GM19239 (cell line): ENCODE results near the gene CHIC1.
"Not testable (repeated sequence)": the region's sequence is repeated elsewhere in the genome, so short reads cannot be mapped to it uniquely, and the experiment has no call there.

Experiments used
- DNase-seq: peaks from one replicate; pipeline ENCODE4 v3.0.0; 2011; ENCODE audit warnings: low spot score; ENCODE audit not compliant: insufficient read length
- FAIRE-seq: peaks from 2 replicates; lab custom pipeline; 2011; peaks lifted over from hg19 to GRCh38; lab: Jason Lieb, UNC

CHIC1 gene

DNA sequence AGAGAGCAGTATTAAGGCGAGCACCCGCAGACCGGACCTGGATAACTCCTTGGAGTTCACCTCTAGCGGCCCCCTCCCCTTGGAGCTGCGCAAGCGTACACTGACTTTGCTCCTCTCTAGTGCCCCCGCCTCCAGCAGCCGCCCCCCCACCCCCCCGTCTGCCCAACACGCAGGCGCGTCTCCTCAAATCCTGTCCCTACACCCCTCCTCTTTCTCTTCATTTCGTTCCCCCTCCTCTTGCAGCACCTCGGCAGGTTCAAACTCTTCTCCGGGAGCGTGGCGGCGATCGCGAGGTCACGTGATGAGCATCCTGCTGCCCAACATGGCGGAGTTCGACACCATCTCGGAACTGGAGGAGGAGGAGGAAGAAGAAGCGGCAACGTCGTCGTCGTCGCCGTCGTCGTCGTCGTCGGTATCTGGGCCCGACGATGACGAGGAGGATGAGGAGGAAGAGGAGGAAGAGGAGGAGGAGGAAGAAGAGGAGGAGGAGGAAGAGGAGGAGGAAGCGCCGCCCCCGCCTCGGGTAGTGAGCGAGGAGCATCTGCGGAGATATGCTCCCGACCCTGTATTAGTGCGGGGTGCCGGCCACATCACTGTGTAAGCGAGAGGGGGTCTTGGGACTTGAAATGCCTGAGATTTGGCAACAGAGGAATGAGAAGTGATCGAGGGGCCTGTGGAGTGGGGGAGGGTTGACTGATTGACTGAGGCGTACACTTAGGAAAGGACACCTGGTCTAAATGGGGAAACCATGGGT is at the start of gene CHIC1:
Gene CHIC1 (plus strand): TSS at position 214 of the 754 bp plus-strand sequence. CDS start 88 bp downstream, at position 302.
- FAIRE-seq (peak; percentile 100), DNase-seq (peak; percentile 34)

DNA sequence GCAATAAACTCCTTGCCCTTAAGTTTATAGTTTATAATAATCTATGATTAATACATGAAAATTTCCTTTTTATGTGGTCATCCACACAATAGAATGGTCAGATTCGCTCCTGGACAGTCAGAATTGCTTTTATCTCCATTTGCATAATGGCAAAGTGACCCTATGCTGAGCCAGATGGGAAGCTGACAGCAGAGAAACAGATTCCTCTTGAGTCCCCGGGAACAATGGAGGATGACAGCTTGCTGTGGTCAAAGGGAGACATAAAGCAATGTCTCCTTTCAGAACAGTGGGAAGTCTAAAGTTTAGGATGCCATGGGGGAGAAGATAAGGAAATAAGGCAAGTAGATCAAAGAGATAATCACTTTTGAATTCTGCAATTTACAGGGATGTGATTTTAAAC is 40.2 kb upstream of the CHIC1 start:
- FAIRE-seq, DNase-seq: not testable (repeated sequence)

DNA sequence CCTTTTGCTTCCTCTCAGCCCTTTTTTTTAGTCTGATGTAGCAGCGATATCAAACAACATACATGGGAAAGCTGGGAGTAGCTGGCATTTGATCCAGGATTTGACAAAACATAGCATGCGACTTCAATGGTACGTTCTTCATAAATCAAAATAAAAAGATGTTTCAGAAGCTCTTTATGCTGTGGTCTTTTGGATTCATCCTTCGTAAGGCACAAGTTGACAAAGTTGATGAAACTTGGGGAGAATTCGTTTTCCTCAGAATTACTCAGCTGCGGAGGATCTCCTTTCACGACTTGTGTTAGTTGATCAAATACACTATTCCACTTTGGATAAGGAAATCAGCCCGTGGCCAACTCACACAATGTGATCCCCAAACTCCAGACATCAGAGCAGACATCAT is 38.1 kb upstream of the CHIC1 start:
- DNase-seq (no peak), FAIRE-seq (no peak)

DNA sequence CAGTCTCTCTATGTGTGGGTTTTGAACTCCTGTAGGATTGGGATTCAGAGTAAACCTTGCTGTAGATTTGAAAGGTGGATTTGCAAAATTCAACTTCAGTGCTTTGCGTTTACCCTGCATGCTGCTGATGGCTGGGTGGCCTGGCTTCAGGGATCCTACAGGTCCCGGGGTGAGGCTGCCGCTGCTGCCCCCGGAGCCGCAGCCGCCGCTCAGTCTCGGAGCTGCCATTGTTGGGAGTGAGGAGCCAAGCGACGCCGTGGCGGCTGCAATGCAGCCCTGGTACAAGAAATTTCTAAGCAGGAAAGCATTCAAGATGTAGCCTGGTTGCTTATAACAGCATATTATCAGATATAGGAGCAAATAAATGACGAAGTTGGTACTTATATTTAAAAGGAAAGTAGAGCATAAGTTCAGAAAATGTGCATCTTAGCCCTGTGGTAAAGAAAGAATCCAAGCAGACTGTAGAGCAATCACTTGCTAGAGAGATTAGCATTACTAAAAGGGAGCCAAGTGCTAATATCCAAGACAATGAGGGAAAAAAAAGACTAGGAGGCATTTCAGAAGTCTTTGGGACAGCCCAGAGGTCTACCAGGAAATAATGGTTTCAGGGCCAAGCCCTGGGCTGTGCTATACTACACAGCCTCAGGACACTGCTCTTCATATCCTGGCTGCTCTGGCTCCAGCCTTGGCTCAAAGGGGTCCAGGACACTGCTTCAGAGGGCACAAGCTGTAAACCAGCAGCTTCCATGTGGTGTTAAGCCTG is 36.9 kb upstream of the CHIC1 start:
- DNase-seq (no peak), FAIRE-seq (no peak)

DNA sequence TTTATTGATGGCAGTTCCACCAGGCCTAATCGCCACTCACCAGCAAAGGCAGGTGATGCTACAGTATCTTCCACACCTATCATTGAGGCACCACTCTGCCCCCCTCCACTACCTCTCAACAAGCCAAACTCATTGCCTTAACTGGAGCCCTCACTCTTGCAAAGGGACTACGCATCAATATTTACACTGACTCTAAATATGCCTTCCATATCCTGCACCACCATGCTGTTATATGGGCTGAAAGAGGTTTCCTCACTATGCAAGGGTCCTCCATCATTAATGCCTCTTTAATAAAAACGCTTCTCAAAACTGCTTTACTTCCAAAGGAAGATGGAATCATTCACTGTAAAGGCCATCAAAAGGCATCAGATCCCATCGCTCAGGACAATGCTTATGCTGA is 31.3 kb upstream of the CHIC1 start:
- not testable (repeated sequence) for DNase-seq, FAIRE-seq

DNA sequence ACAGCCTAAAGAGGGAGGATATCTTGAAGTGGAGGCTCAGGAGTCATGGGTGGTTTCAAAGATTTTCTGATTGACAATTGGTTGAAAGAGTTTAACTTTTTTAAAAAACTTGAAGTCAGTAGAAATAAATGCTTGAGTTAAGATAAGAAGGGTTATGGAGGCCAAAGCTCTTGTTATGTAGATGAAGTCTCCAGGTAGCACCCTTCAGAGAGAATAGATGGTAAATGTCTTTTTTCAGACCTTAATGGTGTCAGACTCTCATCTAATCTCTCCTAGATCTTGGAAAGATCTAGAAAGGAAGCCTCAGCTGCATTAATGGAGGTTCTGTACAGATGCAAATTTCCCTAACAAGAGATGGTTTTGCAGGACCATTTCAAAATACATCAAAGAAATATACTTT is 6.8 kb upstream of the CHIC1 start:
- no peak for FAIRE-seq

DNA sequence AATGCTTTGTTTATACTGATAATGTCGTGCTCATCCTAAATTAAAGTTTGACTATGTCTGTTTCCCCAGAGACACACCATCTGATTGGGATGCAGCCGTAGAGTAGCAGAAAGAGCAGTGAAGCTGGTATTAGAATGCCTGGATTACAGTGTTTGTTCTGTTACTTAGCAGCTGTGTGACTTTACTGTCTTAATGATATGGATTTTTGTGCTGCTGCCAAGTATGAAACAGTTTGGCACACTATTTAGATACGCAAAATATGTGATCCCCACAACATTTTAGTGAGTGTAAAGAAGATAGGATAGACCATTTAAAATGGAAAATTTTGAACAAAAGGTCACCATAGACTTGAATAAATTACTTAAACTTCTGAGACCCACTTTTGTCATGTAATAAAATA is 1.2 kb upstream of the CHIC1 start:
- FAIRE-seq (no peak), DNase-seq (no peak)

More for the DNA sequence above, 6.8 kb upstream of the CHIC1 start:
- DNase-seq = no peak

DNA sequence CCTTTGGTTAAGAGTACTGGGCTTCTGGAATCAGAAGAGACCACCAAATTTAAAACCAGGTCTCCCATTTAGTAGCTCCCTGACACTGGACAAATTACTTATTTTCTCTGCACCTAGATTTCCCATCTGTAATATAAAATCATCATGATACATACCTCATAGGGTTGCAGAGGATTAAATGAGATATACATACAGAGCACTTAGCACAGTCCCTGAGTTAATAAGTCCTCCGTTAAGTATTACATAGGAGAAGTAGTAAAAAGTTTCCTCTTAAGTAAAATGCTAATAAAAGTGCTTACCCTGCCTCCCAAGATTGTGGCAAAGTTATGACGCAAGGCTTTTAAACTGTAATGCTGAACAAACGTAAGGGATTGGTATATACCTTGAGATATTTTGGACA is 539 bp upstream of the CHIC1 start:
- FAIRE-seq (no peak), DNase-seq (no peak)

DNA sequence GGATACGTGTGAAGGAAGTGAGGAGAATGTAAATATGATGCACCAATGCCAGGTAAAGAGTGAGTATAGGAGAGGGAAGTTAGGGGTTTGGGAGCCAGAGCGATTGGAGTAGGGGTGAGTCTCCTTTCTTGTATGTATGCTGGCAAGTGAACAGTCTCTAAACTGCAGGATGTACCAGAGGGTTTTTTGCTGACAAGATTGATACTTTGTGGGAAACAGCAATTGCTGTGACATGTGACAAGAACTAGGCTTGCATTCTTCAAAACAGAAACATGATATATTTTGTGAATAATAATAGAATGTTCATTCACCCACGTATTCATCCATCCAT is 706 bp downstream of the CHIC1 start:
- DNase-seq (no peak), FAIRE-seq (no peak)

DNA sequence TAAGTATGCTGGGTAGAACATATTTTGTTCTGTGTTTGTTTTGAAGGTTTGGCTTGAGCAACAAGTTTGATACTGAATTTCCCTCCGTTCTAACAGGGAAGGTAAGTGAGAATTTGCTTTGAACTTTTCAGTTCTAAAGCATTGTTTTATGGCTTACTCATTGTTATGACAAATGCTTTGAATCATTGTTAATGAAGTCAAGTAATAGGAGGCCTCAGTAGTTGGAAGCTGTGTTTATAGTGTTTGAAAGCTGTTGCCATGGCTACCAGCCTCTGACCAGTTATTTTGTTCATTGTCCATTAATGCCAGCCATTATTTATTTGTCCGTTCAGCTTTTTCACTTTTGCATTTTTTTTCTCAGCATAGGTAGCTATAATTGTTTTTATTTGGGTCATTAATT is 14.4 kb downstream of the CHIC1 start:
- no peak for FAIRE-seq

DNA sequence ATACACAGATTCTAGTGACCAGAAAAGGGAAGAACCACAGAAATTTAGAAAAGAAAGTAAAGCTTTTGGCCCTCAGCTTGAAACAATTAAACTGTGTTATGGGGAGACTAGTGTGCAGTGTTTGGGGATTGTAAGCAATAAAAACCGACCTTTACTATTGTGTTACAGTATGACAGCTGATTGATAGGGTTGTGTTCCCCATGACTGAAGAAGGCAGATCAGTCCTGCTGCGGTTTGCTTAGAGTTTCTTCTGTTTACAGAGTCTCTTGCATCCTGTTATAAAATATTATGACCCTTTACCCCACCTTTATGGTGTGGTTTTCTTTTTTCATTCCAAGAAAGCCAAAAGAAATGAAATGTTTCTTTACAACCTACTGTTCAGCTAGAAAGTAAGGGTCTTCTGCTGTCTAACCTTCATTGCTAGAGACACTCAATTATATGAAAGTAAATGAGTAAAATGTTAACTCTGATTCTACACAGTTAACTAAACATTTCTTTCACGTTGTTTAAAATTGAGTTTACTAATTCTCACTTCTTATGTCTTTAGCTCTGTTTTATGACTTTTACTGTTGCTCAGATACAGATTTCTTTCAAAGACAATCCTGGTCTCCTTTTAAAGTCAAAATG is 18.1 kb downstream of the CHIC1 start:
- DNase-seq = no peak
- FAIRE-seq = no peak

More for the DNA sequence above, 14.4 kb downstream of the CHIC1 start:
- no peak for DNase-seq

DNA sequence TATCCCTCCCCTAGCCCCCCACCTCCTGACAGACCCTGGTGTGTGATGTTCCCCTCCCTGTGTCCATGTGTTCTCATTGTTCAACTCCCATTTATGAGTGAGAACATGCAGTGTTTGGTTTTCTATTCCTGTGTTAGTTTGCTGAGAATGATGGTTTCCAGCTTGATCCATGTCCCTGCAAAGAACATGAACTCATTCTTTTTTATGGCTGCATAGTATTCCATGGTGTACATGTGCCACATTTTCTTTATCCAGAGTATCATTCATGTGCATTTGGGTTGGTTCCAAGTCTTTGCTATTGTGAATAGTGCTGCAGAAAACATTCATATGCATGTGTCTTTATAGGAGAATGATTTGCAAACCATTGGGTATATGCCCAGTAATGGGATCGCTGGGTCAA is 34.8 kb downstream of the CHIC1 start:
- FAIRE-seq, DNase-seq: not testable (repeated sequence)

DNA sequence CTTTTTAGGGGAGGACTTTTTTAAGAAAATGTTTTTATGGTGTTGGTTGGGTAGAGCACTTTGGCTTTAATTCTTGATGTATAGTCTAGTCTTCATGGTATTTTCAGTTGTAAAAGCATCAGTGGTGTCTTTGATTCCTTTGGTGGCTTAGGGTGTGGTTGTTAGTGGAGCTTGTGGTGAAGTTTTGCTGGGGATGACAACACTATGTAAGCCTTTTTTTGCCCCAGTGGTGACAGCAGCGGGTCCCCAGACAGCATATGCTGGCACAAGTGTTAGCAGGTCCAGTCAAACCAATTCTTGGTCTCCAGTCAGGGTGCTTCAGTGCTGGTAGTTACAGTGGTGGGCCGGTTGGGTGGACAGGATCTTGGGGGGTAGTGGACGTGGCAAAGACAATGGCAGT is 52.0 kb downstream of the CHIC1 start:
- no peak for DNase-seq
- FAIRE-seq = no peak

DNA sequence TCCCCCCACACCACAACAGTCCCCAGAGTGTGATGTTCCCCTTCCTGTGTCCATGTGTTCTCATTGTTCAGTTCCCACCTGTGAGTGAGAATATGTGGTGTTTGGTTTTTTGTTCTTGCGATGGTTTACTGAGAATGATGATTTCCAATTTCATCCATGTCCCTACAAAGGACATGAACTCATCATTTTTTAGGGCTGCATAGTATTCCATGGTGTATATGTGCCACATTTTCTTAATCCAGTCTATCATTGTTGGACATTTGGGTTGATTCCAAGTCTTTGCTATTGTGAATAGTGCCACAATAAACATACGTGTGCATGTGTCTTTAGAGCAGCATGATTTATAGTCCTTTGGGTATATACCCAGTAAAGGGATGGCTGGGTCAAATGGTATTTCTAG is 78.7 kb downstream of the CHIC1 start:
- FAIRE-seq, DNase-seq: not testable (repeated sequence)

DNA sequence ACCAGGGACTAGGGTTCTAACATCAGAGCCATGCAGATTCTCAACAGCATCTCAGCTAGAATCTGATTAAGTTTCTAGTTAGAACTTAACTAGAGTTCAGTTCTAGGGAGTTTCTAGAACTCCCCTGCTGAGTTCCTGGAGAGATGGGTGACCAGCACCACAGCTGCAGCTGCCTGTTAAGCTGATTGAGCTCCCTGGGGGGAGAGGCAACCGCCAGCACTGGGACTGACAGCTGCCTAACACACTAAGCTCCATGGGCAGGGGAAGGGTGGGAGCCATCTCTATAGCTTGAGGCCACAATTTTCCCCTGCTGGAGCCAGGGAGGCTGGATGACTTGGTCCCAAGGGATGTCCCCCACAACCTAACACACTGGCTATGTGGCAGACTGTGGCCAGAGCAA is 84.2 kb downstream of the CHIC1 start:
- no peak for DNase-seq
- no peak for FAIRE-seq

DNA sequence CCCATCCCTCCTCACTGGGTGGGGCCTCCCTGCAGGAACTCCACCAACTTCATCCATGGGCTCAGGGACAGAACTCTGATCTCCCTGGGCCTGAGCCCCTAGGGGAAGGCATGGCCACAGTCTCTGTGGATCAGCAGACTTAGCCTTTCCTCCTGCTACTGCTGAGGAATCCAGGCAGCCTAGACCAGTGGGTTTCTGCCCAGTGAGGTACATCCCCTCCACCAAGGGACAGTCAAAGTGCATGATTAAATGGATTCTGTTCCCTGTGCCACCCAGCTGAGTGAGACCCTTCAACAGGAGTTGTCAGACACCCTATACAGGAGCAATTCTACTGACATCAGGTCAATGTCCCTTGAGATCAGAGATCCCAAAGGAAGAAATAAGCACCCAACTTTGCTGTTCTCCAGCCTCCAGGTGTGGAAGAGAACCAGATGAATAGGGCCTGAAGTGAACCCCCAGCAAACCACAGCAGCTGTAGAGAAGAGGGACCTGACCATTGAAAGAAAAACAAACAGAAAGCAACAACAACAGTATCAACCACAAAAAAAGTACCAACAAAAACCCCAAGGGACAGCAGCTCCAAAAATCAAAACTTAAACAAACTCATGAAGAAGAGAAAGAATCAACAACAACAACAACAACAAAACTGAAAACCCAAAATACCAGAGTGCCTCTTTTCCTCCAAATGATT is 84.8 kb downstream of the CHIC1 start:
- DNase-seq (no peak), FAIRE-seq (peak; percentile 89)

DNA sequence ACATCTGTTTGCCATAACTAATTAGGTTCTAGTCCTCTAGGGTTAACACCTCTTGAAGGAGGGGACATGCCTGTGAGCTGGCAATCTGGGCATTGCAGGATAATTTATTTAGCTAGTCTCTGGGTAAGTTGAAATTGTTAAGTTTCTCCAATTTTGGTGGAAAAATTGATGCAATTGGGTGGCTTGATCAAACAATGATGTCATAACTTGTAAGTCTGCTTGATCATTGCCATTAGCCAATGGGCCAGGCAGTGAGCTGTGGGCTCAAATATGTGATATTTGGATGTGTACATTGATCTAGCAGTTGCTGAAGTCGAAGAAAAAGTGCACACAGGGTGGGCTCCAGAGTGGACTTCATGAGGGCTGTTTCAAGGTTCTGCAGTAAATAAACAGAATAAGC is 98.3 kb downstream of the CHIC1 start:
- not testable (repeated sequence) for DNase-seq
- peak; percentile 68 for FAIRE-seq

DNA sequence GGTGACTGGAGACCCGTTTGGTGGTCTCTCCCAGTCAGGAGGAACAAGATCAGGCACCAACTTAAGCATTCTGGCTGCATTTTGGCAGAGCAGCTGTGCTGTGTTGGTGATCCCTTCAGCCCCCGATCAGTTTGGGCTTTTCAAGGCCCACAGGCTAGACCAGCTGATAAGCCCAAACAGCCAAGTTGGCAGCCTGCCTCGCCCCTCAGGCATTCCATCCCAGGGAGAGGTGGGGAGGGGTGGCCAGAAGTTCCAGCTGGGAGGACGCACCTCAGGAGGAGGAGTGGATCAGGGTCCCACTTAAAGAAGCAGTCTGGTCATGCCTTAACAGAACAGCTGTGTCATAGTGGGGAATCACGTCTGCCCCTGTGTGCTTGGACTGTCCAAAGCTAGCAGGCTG is 105.8 kb downstream of the CHIC1 start:
- DNase-seq (no peak), FAIRE-seq (no peak)

DNA sequence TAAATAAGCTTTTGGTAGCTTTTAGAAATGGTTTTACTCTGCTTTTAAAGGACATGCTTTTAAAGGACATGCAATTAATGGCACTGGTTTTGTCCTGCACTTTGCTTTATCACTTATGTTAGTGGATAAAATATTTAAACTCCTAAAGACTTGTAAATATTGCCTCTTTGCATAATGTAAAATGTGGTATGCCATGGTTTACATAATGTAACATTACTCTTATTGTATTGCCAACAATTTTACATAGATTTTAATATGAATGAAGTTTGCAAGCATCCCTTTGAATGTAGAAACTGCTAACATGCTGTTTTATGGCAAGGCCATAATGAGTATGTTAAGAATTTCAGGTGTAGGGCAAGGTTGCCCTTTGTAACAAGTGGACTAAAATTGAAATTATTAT is 118.4 kb downstream of the CHIC1 start:
- FAIRE-seq = no peak

DNA sequence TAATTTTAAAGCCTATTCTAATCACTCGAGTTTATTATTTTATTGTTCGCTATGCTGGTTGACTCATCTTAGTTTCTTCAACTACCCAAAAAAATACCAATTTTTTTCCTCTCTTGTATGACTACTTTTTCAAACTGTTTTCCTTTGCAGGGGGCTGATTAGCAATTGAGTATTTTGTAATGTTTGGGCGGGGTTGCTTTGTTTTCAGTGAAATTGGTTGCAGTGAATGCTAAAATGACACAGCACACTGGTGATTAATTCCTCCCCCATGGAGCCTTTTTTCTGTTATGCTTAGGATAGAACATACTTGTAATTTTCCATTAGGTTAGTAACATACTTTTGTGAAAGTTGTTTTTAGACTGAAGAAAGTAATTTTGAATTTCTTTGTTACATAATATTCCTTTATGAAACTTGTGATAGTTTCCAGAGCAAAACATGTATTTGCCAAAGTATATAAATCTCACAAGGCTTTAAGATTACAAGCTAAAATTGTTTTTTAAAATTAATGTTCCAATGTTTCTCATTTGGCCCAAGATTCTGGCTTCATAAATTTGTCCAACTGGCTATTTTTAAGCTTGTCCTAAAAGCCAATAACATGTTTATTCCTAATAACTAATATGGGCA is 120.4 kb downstream of the CHIC1 start:
- no peak for DNase-seq
- FAIRE-seq = peak; percentile 80

More for the DNA sequence above, 118.4 kb downstream of the CHIC1 start:
- no peak for DNase-seq
